GM19438 (cell line): ENCODE data around the gene TRIP6.
A peak's percentile ranks its signal among the peaks of the same experiment; 100 is the strongest.

Experiments used
- ATAC-seq: cut with Tn5 transposase; IDR thresholded peaks from one replicate; pipeline ENCODE4 v1.9.1; 2021; ENCODE audit warnings: low read depth; ENCODE audit not compliant: unreplicated experiment

TRIP6 gene

DNA sequence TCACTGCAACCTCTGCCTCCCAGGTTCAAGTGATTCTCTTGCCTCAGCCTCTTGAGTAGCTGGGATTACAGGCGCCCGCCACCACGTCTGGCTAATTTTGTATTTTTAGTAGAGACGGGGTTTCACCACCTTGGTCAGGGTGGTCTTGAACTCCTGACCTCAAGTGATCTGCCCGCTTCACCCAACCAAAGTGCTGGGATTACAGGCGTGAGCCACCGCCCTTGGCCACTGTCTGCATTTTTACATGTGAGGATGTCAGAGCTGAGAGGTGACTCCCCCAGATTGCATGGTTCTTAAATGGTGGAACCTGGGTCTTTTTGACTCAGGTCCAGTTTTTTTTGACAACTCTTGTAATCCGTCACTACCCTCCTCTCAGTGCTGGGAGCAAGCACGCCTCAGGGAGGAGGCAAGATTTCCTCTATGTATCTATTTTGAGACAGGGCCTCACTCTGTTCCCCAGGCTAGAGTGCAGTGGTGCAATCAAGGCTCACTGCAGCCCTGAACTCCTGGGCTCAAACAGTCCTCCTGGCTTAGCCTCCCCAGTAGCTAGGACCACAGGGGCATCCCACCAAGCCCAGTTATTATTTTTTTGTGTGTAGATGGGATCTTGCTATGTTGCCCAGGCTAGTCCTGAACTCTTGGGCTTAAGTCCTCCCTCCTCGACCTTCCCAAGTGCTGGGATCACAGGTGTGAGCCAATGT is 6.6 kb downstream of the TRIP6 start:
- no peak for ATAC-seq

DNA sequence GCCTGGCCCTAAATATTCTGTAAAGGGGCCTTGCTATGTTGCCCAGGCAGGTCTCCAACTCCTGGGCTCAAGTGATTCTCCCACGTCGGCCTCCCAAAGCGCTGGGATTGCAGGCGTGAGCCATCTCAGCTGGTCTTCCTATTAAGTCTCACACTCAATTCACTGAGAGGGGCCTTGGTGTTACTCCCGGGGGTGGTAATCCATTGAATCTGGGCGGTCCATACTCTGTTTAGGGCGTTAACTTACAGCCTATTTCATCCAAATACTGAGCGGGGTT is 7.1 kb downstream of the TRIP6 start:
- ATAC-seq, result no peak

GRCh38 chr7:100874577-100875355 is 7.6 kb downstream of the TRIP6 start, which contains the start of gene SRRT:
SRRT (plus strand) TSS chr7:100875103; CDS start chr7:100875591, 488 bp downstream.
- ATAC-seq, result peak; percentile 86

DNA sequence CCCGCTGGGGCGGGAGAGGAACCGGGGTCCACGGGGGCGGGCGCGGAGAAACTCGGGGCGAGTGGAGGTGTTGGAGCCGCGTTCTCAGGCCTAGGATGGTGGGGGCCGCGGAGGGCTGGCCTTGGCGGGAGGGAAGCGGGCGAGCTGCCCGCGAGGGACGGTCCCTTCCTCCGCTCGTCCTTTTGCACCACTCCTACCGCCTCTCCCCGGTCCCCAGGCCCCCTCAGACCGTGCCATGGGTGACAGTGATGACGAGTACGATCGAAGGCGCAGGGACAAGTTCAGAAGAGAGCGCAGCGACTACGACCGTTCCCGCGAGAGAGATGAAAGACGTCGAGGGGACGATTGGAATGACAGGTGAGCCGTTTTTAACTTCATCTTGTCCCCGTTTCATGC is 8.2 kb downstream of the TRIP6 start:
- peak; percentile 30 for ATAC-seq

DNA sequence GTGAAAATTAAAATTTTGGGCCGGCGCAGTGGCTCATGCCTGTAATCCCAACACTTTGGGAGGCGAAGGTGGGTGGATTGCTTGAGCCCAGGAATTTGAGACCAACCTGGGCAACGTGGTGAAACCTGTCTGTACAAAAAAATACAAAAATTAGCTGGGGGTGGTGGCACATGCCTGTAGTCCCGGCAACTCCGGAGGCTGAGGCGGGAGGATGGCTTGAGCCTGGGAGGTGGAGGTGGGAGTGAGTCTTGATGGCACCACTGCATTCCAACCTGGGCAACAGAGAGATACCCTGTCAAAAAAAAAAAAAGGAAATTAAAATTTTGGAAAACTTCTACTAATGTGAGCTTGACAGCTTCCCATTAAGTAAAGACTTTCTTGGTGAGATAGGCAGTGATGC is 10.8 kb downstream of the TRIP6 start:
- ATAC-seq, result no peak

- ATAC-seq, result no peak
These were observed 11.5 kb downstream of the TRIP6 start for GRCh38 chr7:100878685-100879084.

DNA sequence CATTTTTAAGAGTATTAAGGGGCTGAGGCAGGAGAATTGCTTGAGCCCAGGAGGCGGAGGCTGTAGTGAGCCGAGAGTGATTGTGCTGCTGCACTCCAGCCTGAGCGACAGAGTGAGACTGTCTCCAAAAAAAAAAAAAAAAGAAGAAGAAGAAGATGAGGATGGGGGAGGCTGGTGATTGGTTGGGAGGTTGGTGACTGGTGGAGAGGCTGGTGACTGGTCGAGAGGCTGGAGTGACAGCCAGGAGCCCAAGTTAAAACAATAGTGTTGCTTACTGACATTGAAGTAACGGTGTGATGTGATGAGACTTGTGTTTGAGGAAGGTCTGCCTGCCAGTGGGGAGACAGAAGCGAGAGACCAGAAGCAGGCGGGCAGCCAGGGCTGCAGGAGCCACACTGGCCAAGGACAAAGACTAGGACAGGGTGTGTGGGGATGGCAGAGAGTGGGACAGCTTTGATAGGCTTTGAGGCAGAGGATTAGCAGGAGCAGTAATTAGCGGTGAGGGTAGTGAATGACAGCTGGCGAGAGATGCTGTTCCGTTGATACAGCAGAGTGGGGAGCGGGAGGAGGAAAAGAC is 12.6 kb downstream of the TRIP6 start:
- ATAC-seq, result no peak

GRCh38 chr7:100880645-100881044 is 13.5 kb downstream of the TRIP6 start:
- no peak for ATAC-seq

GRCh38 chr7:100881136-100881535 is 13.9 kb downstream of the TRIP6 start:
- ATAC-seq, result no peak

DNA sequence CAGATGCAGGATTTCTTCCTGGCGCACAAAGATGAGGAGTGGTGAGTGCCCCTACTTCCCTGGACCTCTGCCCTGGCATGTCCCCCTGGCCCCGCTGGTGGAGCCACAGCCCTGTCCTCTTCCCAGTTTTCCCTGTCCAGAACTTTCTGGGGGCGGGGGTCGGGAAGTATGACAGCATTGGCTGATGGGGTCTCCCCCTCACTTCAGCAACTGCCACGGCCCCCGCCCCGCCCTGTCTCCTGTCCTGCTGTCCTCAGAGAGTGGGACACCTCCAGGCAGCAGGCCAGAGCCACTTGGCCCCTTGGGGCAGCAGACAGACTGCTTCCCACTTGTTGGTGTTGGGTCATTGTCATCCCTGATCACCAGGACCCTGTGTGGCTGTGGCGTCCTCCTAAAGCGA is 15.0 kb downstream of the TRIP6 start:
- ATAC-seq, result no peak

- no peak for ATAC-seq
These were observed 15.8 kb downstream of the TRIP6 start for GRCh38 chr7:100882785-100883526.

- no peak for ATAC-seq
These were observed 17.7 kb downstream of the TRIP6 start for GRCh38 chr7:100884736-100885439.

DNA sequence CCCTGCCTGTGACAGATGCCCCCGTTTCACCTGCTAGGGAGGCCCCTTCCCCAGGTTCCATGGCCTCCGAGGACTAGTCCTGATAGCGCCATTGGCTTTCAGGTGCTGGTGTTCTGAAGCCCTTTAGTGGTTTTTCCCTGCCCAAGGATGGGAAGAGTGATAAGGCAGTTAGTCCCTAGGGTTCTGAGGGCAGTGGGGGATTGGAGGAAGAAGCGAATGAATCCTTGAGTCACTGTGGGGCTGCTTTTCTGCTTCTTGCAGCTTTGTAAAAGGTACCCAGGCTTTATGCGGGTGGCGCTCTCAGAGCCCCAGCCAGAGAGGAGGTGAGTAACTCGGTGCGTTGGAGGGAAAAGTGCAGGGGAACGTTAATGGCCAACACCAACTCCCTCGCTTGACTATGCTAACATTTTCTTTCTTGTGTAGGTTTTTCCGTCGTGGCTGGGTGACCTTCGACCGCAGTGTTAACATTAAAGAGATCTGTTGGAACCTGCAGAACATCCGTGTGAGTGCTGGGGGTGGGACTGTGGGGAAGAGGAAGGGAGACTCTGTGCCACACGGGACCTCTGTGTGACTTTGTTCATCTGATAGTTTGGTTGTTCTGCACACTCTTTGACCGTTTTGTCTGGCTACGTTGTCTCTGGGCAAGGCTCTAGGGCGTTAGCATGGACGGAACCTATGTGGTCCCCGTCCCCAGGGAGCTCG is 18.4 kb downstream of the TRIP6 start:
- no peak for ATAC-seq

GRCh38 chr7:100886142-100886935 is 19.2 kb downstream of the TRIP6 start:
- no peak for ATAC-seq

DNA sequence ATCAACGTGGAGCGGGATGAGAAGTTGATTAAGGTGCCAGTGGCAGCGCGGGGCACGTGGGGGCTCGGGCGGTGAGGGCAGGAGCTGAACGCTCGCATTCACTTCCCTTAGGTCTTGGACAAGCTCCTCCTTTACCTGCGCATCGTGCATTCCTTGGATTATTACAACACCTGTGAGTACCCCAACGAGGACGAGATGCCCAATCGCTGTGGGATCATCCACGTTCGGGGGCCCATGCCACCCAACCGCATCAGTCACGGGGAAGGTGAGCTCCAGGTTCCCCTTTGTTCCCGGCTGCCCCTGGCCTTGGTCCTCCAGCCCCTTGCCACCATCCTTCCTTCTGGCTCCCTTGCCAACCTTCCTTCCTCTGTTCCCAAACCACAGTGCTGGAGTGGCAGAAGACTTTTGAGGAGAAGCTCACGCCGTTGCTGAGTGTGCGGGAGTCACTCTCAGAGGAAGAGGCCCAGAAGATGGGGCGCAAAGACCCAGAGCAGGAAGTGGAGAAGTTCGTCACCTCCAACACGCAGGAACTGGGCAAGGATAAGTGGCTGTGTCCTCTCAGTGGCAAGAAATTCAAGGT is 19.8 kb downstream of the TRIP6 start:
- ATAC-seq, result no peak

DNA sequence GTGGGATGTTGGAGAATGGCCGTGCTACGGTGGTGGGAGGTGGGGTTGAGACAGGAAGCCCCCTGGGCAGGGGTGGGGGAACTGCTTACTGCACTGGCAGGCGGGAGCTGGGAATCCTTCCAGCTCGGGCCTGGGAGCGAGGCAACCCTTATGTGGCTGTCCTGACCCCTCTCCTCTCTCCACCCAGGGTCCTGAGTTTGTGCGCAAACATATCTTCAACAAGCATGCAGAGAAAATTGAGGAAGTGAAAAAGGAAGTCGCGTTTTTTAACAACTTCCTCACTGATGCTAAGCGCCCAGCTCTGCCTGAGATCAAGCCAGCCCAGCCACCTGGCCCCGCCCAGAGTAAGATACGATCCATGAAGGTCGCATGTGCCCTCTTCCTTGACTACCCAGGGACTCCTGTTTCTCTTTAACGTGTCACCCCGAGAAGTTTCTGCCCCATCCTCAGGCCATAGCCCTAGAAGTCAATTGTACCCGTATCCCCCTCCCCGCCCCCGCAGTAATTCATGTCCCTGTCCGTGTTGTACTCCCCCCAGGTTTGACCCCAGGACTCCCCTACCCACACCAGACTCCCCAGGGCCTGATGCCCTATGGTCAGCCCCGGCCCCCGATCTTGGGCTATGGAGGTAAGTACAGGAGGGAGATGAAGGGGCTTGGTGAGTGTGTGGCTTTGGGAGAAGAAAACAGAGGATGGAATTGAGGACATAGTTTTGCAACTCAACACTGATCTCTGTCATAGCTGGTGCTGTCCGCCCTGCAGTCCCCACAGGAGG is 20.5 kb downstream of the TRIP6 start:
- no peak for ATAC-seq

GRCh38 chr7:100888291-100888987 is 21.3 kb downstream of the TRIP6 start:
- ATAC-seq, result no peak
